HG03060 (cell line): ENCODE results near the gene PNPLA3.
"Not testable (repeated sequence)": the region's sequence is repeated elsewhere in the genome, so short reads cannot be mapped to it uniquely, and the experiment has no call there.

Experiments used
- ATAC-seq: cut with Tn5 transposase; IDR thresholded peaks from one replicate; pipeline ENCODE4 v1.9.1; 2021; ENCODE audit warnings: low read depth, moderate number of reproducible peaks; ENCODE audit not compliant: unreplicated experiment

The PNPLA3 gene

GRCh38 chr22:43889201-43889859 lies 34.3 kb upstream of the PNPLA3 start:
- no peak for ATAC-seq

- no peak for ATAC-seq
These were observed 33.7 kb upstream of the PNPLA3 start for GRCh38 chr22:43889860-43890253.

- ATAC-seq = no peak
These were observed 32.7 kb upstream of the PNPLA3 start for GRCh38 chr22:43890901-43891331.

- ATAC-seq = no peak
These were observed 32.0 kb upstream of the PNPLA3 start, which contains the start of gene PNPLA5 for GRCh38 chr22:43891360-43892182. TSS of gene PNPLA5 (minus strand) at chr22:43892013. CDS start at chr22:43891880, 133 bp downstream.

- no peak for ATAC-seq
These were observed 31.3 kb upstream of the PNPLA3 start for GRCh38 chr22:43892183-43892894.

GRCh38 chr22:43893266-43893665 lies 30.3 kb upstream of the PNPLA3 start:
- no peak for ATAC-seq

- no peak for ATAC-seq
These were observed 29.5 kb upstream of the PNPLA3 start for GRCh38 chr22:43894122-43894521.

GRCh38 chr22:43895986-43896645 lies 27.5 kb upstream of the PNPLA3 start:
- no peak for ATAC-seq

- no peak for ATAC-seq
These were observed 25.8 kb upstream of the PNPLA3 start for GRCh38 chr22:43897751-43898261.

- no peak for ATAC-seq
These were observed 23.4 kb upstream of the PNPLA3 start for GRCh38 chr22:43900206-43900605.

- ATAC-seq = no peak
These were observed 21.5 kb upstream of the PNPLA3 start for GRCh38 chr22:43901976-43902643.

GRCh38 chr22:43903033-43903432 lies 20.6 kb upstream of the PNPLA3 start:
- ATAC-seq = not testable (repeated sequence)

- not testable (repeated sequence) for ATAC-seq
These were observed 19.2 kb upstream of the PNPLA3 start for GRCh38 chr22:43904412-43904811.

GRCh38 chr22:43905681-43906080 lies 17.9 kb upstream of the PNPLA3 start:
- no peak for ATAC-seq

GRCh38 chr22:43909708-43910107 lies 13.9 kb upstream of the PNPLA3 start:
- ATAC-seq = no peak

- ATAC-seq = no peak
These were observed 13.4 kb upstream of the PNPLA3 start for GRCh38 chr22:43910178-43910695.

GRCh38 chr22:43911351-43911750 lies 12.3 kb upstream of the PNPLA3 start:
- ATAC-seq = no peak

- ATAC-seq = no peak
These were observed 6.1 kb upstream of the PNPLA3 start for GRCh38 chr22:43917521-43917920.

- no peak for ATAC-seq
These were observed 4.3 kb upstream of the PNPLA3 start for GRCh38 chr22:43919106-43919973.
